ENCODE measurements around the gene SIDT1.

The SIDT1 gene

GRCh38 chr3:113638910-113639309 is 106.6 kb downstream of the SIDT1 start:
- no peak for DNase-seq

GRCh38 chr3:113643583-113643982 is 111.2 kb downstream of the SIDT1 start:
- DNase-seq: no peak

- no peak for DNase-seq
Measured at GRCh38 chr3:113648524-113648923, 116.2 kb downstream of the SIDT1 start.

GRCh38 chr3:113649174-113649845 is 117.0 kb downstream of the SIDT1 start:
- DNase-seq: no peak

DNA sequence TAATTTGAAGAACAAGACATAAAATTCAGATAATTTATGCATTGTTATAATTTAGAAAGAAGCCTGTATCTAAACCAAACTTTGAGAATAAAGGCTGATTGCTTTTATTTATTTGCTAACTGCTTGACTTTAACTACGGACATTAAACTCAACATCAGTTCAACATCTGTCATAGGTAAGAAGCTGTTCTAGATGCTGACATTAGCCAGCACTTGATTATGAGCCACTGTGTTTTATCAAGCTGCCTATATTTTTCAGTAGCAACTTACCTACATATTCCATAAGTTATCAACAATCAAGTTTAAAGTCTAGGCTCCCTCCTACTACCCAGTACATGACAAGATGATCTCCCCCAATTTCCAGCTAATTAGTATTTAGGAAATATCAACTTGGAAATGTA is 122.0 kb downstream of the SIDT1 start:
- DNase-seq: no peak

DNA sequence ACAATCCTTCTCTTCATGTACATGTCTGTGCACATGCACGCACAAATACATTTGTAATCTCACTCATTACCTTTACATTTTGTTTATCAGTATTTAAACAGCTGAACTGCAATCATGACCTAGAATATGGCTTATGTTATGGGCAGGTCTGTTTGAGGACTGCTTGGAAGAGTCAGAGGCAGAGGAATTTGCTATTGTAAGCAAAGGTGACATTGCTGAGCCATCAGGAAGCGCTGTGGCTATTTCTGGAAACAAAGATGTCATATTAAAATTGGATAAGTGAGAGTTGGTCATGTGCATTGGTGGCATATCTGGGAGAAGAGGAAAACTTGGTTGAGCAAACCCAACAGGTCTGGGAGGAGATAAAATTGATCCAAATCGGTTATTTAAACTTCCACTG is 122.5 kb downstream of the SIDT1 start:
- DNase-seq: no peak

DNA sequence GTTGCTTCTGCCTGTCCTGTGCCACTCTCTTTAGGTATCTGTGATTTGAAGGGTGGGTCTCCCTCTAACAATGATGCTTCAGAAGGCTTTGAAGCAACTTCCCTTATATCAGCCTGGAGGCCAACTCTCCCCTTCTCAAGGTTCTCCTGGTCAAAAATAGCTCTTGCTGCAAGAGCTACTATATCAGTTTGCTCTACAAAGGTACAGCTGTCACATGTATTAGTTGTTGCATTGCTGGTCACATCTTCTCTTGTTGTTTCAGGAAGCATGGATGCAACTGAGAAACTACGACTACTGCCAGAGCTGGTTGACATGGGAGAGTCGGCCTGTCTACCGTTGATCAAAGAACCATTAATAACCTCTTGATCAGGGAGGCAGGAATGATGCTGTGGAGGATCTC is 125.8 kb downstream of the SIDT1 start:
- no peak for DNase-seq

DNA sequence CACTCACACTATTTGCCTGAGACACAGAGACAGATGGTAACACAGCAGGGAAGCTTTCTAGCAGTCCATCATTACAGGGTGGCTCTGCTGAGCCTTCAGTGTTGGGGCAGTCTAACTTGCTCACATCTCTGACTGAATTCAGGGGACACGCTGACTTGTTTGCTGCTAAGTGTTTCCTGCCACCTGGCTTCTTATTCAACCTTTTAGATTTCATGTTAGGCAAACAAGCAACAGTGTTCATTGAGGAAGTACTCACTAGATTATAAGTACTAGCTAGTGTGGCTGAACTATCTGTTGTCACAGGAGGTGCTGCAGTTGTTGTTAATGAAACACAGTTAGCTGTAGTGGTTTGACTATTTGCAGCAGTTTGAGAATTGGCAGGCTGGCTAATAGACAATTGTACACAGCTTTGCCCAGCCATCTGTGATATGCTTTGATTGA is 126.8 kb downstream of the SIDT1 start:
- DNase-seq: no peak

- DNase-seq: no peak
Measured at GRCh38 chr3:113659996-113660395, 127.6 kb downstream of the SIDT1 start.

GRCh38 chr3:113660458-113660857 is 128.1 kb downstream of the SIDT1 start:
- DNase-seq: no peak

DNA sequence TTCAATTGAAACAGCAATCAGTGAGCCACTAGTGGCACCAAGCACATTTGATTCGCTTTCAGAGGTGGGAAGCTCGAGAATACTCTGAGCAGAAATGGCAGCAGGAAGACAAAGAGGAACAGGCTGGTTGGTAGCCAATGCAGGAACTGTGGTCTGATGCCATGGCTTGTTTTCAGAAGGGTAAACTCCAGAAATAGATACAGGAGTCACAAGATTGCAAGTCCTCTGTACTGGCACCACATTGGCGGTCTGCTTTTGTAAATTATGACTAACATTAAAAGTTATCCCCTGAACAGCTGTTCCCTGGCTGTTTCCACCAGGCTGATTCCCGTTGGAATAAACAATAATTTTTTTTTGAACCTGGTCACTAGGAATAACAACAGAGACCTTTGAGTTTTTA is 128.5 kb downstream of the SIDT1 start:
- DNase-seq: no peak

GRCh38 chr3:113662824-113663223 is 130.5 kb downstream of the SIDT1 start:
- no peak for DNase-seq

DNA sequence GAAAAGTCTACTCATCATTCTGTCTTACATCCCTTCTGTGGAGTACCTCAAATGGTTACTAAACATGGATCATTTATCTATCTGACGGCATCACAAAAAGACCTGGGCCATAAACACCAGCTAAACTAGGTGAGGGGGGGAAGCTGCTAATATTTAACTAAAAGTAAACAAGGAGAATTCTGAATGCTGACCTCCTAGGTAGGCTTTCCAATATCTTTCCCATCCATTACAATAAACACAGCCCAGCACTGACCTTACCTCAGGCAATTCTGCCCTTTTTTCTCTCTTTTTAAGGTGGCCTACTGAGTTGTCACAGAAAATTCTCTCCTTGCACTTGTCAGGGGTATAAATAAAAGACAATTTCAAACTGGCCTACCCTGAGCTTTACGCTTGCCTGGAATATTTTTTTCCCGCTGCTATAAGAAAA is 131.0 kb downstream of the SIDT1 start:
- DNase-seq: no peak

GRCh38 chr3:113663761-113664160 is 131.4 kb downstream of the SIDT1 start:
- no peak for DNase-seq

GRCh38 chr3:113664523-113665094 is 132.3 kb downstream of the SIDT1 start:
- no peak for DNase-seq

DNA sequence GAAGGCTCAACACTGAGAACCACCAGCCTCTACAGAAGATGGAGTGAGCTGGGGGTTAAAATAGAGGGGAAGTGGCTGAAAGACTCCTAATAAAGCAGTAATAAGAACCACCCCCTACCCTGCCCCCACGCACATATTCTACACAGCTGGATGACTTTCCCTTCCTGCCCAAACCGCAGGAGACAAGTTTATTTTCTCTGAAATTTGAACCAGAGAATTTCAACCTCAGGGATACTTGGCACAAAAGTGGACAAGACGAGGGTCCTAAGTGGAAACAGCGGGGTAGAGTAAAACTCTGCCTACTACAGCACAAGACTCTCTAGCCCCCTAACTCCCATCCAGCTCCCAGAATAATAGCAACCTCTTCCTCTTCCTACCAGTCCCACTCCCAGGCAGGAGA is 135.7 kb downstream of the SIDT1 start:
- DNase-seq: no peak

DNA sequence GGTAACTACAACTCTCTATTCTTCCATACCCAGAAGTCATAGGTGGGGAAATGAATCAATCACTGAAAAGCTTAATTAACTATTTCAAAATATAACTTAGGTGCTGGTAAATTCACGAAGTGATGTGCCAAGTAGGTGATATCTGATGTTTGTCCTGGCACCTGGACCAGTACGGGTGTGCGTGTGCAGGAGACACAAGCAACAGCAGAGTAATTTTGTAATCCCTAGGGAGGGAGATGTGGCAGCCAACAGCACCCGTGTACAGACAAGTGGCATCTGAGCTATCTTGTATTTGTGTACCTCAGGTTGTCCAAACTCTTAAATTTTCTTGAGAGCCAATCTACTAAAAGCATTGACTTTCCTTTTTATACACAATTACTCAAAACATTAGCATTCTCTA is 141.2 kb downstream of the SIDT1 start:
- no peak for DNase-seq

DNA sequence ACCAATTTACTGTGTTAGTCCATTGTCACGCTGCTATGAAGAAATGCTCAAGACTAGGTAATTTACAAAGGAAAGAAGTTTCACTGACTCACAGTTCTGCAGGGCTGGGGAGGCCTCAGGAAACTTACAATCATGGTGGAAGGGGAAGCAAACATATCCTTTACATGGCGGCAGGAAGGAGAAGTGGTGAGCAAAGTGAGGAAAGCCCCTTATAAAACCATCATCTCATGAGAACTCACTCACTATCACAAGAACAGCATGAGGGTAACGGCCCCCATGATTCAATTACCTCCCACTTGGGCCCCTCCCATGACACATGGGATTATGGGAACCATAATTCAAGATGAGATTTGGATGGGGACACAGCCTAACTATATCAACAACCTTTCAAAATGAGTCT is 143.9 kb downstream of the SIDT1 start:
- DNase-seq: no peak

GRCh38 chr3:113677737-113678136 is 145.4 kb downstream of the SIDT1 start:
- DNase-seq: no peak

- DNase-seq: no peak
Measured at GRCh38 chr3:113678773-113679172, 146.4 kb downstream of the SIDT1 start.
